H1 (cell line): ENCODE data around the gene ELAPOR1. TPM values are rescaled to one million over a fixed set of nuclear protein-coding genes. Genes with fewer than 3 reads are reported as not detected.

Experiments
- CBX5 ChIP-seq: fragments of 300-800, 300-1000 bp; sonication (generic); IDR thresholded peaks from 2 replicates; pipeline ENCODE4 v1.7.1; 2016; ENCODE audit warnings: antibody characterized with exemption, low read length, low read depth
- CBX8 ChIP-seq: fragments of 300-800, 300-1000 bp; sonication (generic); IDR thresholded peaks from 2 replicates; pipeline ENCODE4 v1.7.1; 2016; ENCODE audit warnings: low read depth, low read length, borderline replicate concordance
- CHD7 ChIP-seq: fragments of 300-600 bp; sonication (generic); IDR thresholded peaks from 2 replicates; pipeline ENCODE4 v1.7.1; 2012; ENCODE audit warnings: low read length, moderate library complexity, mild to moderate bottlenecking, inconsistent platforms; ENCODE audit not compliant: insufficient replicate concordance
- CTBP2 ChIP-seq: IDR thresholded peaks from 2 replicates; pipeline ENCODE4 v1.7.0; 2011; ENCODE audit warnings: borderline replicate concordance, mild to moderate bottlenecking, moderate library complexity, mixed read lengths, low read length; ENCODE audit not compliant: insufficient read depth, insufficient read length
- EP300 ChIP-seq, 2 experiments: IDR thresholded peaks; 1 replicate in 1 of 2; 2 replicates in 1 of 2; pipeline ENCODE4 v1.6.1; 2011 to 2012; ENCODE audit warnings: low read depth in 2 of 2, low read length in 2 of 2, mild to moderate bottlenecking in 2 of 2, borderline replicate concordance in 1 of 2, inconsistent platforms in 1 of 2, moderate library complexity in 1 of 2
- EZH2 ChIP-seq: fragments of 200-600 bp; sonication (generic); IDR thresholded peaks from 2 replicates; pipeline ENCODE4 v1.7.1; 2012; ENCODE audit warnings: low read depth, mild to moderate bottlenecking, moderate library complexity, low read length, inconsistent platforms; ENCODE audit not compliant: severe bottlenecking
- FOSL1 ChIP-seq: IDR thresholded peaks from 2 replicates; pipeline ENCODE4 v1.6.1; 2011; ENCODE audit warnings: mild to moderate bottlenecking, low read depth, low read length, moderate library complexity; ENCODE audit not compliant: insufficient read depth
- KDM1A ChIP-seq: fragments of 200-600, 300-600 bp; sonication (generic); IDR thresholded peaks from 2 replicates; pipeline ENCODE4 v1.7.1; 2016; ENCODE audit warnings: mild to moderate bottlenecking, low read length, borderline replicate concordance
- SIN3A ChIP-seq, 2 experiments: IDR thresholded peaks in 1 of 2; conservative IDR thresholded peaks in 1 of 2; 2 replicates each; pipeline ENCODE4 v1.6.1; 2011 to 2012; ENCODE audit warnings: low read length in 2 of 2, improper control_type of control experiment in 1 of 2, low read depth in 1 of 2, mild to moderate bottlenecking in 1 of 2
- TCF12 ChIP-seq: IDR thresholded peaks from 2 replicates; pipeline ENCODE4 v1.6.1; 2011; ENCODE audit warnings: low read depth, mild to moderate bottlenecking, low read length
- ZNF274 ChIP-seq: IDR thresholded peaks from 2 replicates; pipeline ENCODE4 v1.7.0; 2012; ENCODE audit warnings: low read length, borderline replicate concordance; ENCODE audit errors: extremely low read depth
- polyA plus RNA-seq, 7 experiments: library from polyadenylated mRNA; depleted of rRNA in 3 of 7; stranded (reverse) in 5 of 7; unstranded in 2 of 7; fragments of >200 nt in 5 of 7; fragments of 200-250 nt in 2 of 7; gene quantifications; 1 replicate in 5 of 7; 2 replicates in 1 of 7; 4 replicates in 1 of 7; pipeline versions ENCODE4 v1.2.1 to v1.2.3, GENCODE V29; 2011 to 2013; ENCODE audit warnings: missing spikeins in 2 of 7, mixed read lengths in 2 of 7
- total RNA-seq: library from RNA; stranded (reverse); fragmentation: NEBNext Ultra II Directional; extraction: Animal tissue kit (Norgen Biotek cat#: 25700); gene quantifications from 2 replicates; pipeline ENCODE4 v1.2.1, GENCODE V29; 2021

ELAPOR1 gene
- total and polyA plus RNA-seq, 2 of the 8 experiments (the other 6 are each of a cell fraction or from before 2014, with no cell fraction given), result 1.2 to 2.5 TPM

GRCh38 chr1:109078317-109078716 lies 35.6 kb upstream of the ELAPOR1 start (continued):
- TF ChIP-seq CHD7 (no peak), ZNF274 (no peak), CBX8 (no peak), EP300 (IDR thresholded peaks at IDR 0.05; ENCODE audit: borderline replicate concordance in 1 of 2, low read depth in 2 of 2, low read length in 2 of 2) (no peak), SIN3A (conservative IDR thresholded peaks at IDR 0.05 in 1 of 2, IDR thresholded peaks at IDR 0.05 in 1 of 2; ENCODE audit: low read depth in 1 of 2, low read length in 2 of 2) (no peak), CTBP2 (no peak), EZH2 (no peak), FOSL1 (no peak), CBX5 (no peak), KDM1A (no peak), TCF12 (no peak)
